ENCODE data around the gene TRPV2. TPM values are rescaled to one million over a fixed set of nuclear protein-coding genes. Genes with fewer than 3 reads are reported as not detected.

TRPV2 gene
- total and polyA plus RNA-seq, 9 of the 15 experiments (the other 6 are each of a cell fraction or from before 2014, with no cell fraction given) = 10.0 to 97.5 (median 30.3) TPM

GRCh38 chr17:16459855-16460550 is 44.6 kb downstream of the TRPV2 start (continued):
- no peak for TF ChIP-seq NEUROD1 (IDR thresholded peaks at IDR 0.05; ENCODE audit: borderline replicate concordance, low read depth, low read length, partially characterized antibody)

- ChIA-PET POLR2A (interaction anchor here (0.8 to 1.5 kb wide), 2 partner anchors 9 to 20 kb away, joined by 3 to 4 read pairs; no protein-coding TSS in a partner anchor), CTCF (ENCODE audit: low intra/inter-chr PET ratio) (no interaction called here)
- in situ Hi-C loops (cut with MboI) = no loop called here
- intact Hi-C loops (cut with micrococcal nuclease) = no loop called here
- no peak overlapping the region for H2AFZ ChIP-seq (ENCODE audit: low read depth, low read length)
- BruUV-seq (replicated peaks) = no TSS peak
- no peaks in the 10 kb centered on the region for H3K27me3 ChIP-seq (ENCODE audit: control insufficient read depth in 2 of 2, insufficient read depth in 2 of 2, low read length in 2 of 2)
- FAIRE-seq (no peak), DNase-seq (ENCODE audit: extremely low read depth in 1 of 4, low spot score in 3 of 4) (no peak), ATAC-seq (no peak)
- TF ChIP-seq BRD9 (IDR thresholded peaks at IDR 0.05; ENCODE audit: low read depth, partially characterized antibody) (no peak), TAF15 (IDR thresholded peaks at IDR 0.05; ENCODE audit: low read depth, low read length) (no peak), CBX8 (IDR thresholded peaks at IDR 0.05; ENCODE audit: borderline replicate concordance, extremely low read depth, low read depth, low read length, poor library complexity, severe bottlenecking) (no peak)
- WGBS (ENCODE audit: insufficient coverage, low coverage, missing lambda C conversion rate) = 78% methylated on average over 12 of the region's 17 CpGs
- H3K4me2 ChIP-seq (ENCODE audit: insufficient read depth, low read length) = no peak overlapping the region
- peaks cover 9% of the 10 kb centered on the region; the same call in 1 of the 2 replicates for H4K20me1 ChIP-seq (replicated peaks; ENCODE audit: control insufficient read depth, insufficient read depth, low read length)
- H3K9ac ChIP-seq (ENCODE audit: insufficient read depth in 1 of 2, low read depth in 2 of 2, low read length in 2 of 2) = no peak overlapping the region; a peak in 1 of 4 replicates
- peaks cover 0 to 5% of the 10 kb centered on the region in 2 experiments; a peak in 2 of 5 replicates for H3K4me1 ChIP-seq (replicated peaks in 1 of 2; ENCODE audit: control insufficient read depth in 2 of 2, insufficient read depth in 2 of 2, low read length in 2 of 2)
- H3K27ac ChIP-seq (ENCODE audit: extremely low read depth, low read depth, low read length) = no peak overlapping the region
- no peak overlapping the region for H3K4me3 ChIP-seq
- H3K9me3 ChIP-seq (replicated peaks; ENCODE audit: control insufficient read depth, insufficient read depth, low read depth, low read length) = no peaks in the 10 kb centered on the region
- no peaks in the 10 kb centered on the region for H3K79me2 ChIP-seq (ENCODE audit: control insufficient read depth, insufficient read depth, low read length)
- peaks cover 13% of the 10 kb centered on the region; the same call in 2 of the 3 replicates for H3K36me3 ChIP-seq (ENCODE audit: control insufficient read depth, insufficient read depth, low read length)
- no peaks in the 10 kb centered on the region for H3K9me1 ChIP-seq (ENCODE audit: control insufficient read depth, insufficient read depth, low read length)
Observed at GRCh38 chr17:16460796-16461605, 45.6 kb downstream of the TRPV2 start.
